ENCODE data around the gene MBOAT2.

GRCh38 chr2:9008951-9009664 lies 5.6 kb upstream of the MBOAT2 start:
- no peak for TF ChIP-seq CTCF (IDR thresholded peaks at IDR 0.05; ENCODE audit: low read depth, low read length, poor library complexity, severe bottlenecking)
- no peak for TF ChIP-seq EZH2phosphoT487 (IDR thresholded peaks at IDR 0.05; ENCODE audit: borderline replicate concordance, low read length)
